ENCODE results near the gene SNX33. TPM values are rescaled to one million over a fixed set of nuclear protein-coding genes. Genes with fewer than 3 reads are reported as not detected.

Gene SNX33
- total RNA-seq, 2 donors from 2014 or later = 18.9 to 23.2 TPM

GRCh38 chr15:75669191-75669878 is 21.6 kb downstream of the SNX33 start:
- TF ChIP-seq CTCF (conservative IDR thresholded peaks at IDR 0.05) = no peak
- 90 to 95% methylated on average over 6 to 14 of the region's 14 CpGs for WGBS, 2 experiments (ENCODE audit: insufficient coverage in 1 of 2, insufficient read length in 1 of 2)
- no peaks in the 10 kb centered on the region for H3K27me3 Mint-ChIP-seq (ENCODE audit: insufficient read depth)
- H3K27ac ChIP-seq (ENCODE audit: low read depth, low read length) = no peak overlapping the region
- no peaks in the 10 kb centered on the region for H3K9me3 ChIP-seq (ENCODE audit: control insufficient read depth, low read length)
- DNase-seq = no peak
- peaks cover 23% of the 10 kb centered on the region for H3K4me1 Mint-ChIP-seq
- H3K27me3 ChIP-seq (ENCODE audit: control insufficient read depth, insufficient read depth, low read length, poor library complexity, severe bottlenecking) = no peaks in the 10 kb centered on the region
- no peaks in the 10 kb centered on the region for H3K9me3 Mint-ChIP-seq
- no peaks in the 10 kb centered on the region for H3K36me3 ChIP-seq (ENCODE audit: control insufficient read depth, insufficient read depth, low read length)
- H3K9ac ChIP-seq (ENCODE audit: extremely low read depth, low read length, poor library complexity, severe bottlenecking) = no peak overlapping the region
- H3K4me3 Mint-ChIP-seq = no peak overlapping the region
- peaks cover 3% of the 10 kb centered on the region for H3K36me3 Mint-ChIP-seq (ENCODE audit: low read depth)
- no peak overlapping the region for H3K27ac Mint-ChIP-seq
- H3K4me1 ChIP-seq (ENCODE audit: control insufficient read depth, insufficient read depth, low read length) = peaks cover 14% of the 10 kb centered on the region
- no peak overlapping the region for H3K4me3 ChIP-seq (ENCODE audit: low read length)

DNA sequence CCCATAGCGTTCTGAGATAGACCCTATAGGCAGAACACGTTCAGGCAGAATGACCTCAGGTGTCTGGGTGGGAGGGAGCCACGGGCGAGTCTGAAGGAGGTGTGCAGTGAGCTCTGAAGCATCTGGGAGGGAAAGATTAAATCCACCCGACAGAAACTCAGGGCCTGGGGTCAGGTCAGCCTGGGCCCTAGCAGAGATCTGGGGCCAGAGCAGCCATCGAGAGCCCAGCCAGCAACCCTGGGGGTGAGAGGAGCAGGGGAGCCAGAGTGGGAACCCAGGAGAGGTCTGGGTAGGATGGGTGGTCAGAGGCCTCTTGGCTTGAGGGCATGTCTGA is 22.1 kb downstream of the SNX33 start:
- H3K36me3 Mint-ChIP-seq (ENCODE audit: low read depth) = peaks cover 3% of the 10 kb centered on the region
- no peak overlapping the region for H3K27ac Mint-ChIP-seq
- no peaks in the 10 kb centered on the region for H3K27me3 ChIP-seq (ENCODE audit: control insufficient read depth, insufficient read depth, low read length, poor library complexity, severe bottlenecking)
- H3K4me3 Mint-ChIP-seq = no peak overlapping the region
- no peak overlapping the region for H3K4me3 ChIP-seq (ENCODE audit: low read length)
- H3K9me3 ChIP-seq (ENCODE audit: control insufficient read depth, low read length) = no peaks in the 10 kb centered on the region
- no peak for TF ChIP-seq CTCF (conservative IDR thresholded peaks at IDR 0.05)
- no peaks in the 10 kb centered on the region for H3K27me3 Mint-ChIP-seq (ENCODE audit: insufficient read depth)
- H3K27ac ChIP-seq (ENCODE audit: low read depth, low read length) = no peak overlapping the region
- no peaks in the 10 kb centered on the region for H3K36me3 ChIP-seq (ENCODE audit: control insufficient read depth, insufficient read depth, low read length)
- no peaks in the 10 kb centered on the region for H3K9me3 Mint-ChIP-seq
- H3K4me1 Mint-ChIP-seq = peaks cover 19% of the 10 kb centered on the region
- 77 to 79% methylated on average over 6 of the region's 6 CpGs for WGBS, 2 experiments (ENCODE audit: insufficient coverage in 1 of 2, insufficient read length in 1 of 2)
- no peak for DNase-seq
- peaks cover 14% of the 10 kb centered on the region for H3K4me1 ChIP-seq (ENCODE audit: control insufficient read depth, insufficient read depth, low read length)
- H3K9ac ChIP-seq (ENCODE audit: extremely low read depth, low read length, poor library complexity, severe bottlenecking) = no peak overlapping the region

GRCh38 chr15:75671730-75672602 is 24.3 kb downstream of the SNX33 start:
- no peaks in the 10 kb centered on the region for H3K9me3 ChIP-seq (ENCODE audit: control insufficient read depth, low read length)
- H3K27ac ChIP-seq (ENCODE audit: low read depth, low read length) = no peak overlapping the region
- no peaks in the 10 kb centered on the region for H3K36me3 ChIP-seq (ENCODE audit: control insufficient read depth, insufficient read depth, low read length)
- peaks cover 3% of the 10 kb centered on the region for H3K36me3 Mint-ChIP-seq (ENCODE audit: low read depth)
- peak overlapping the region; percentile 29 for H3K4me3 Mint-ChIP-seq
- 85 to 91% methylated on average over 11 of the region's 11 CpGs for WGBS, 2 experiments (ENCODE audit: insufficient coverage in 1 of 2, insufficient read length in 1 of 2)
- DNase-seq = peak; percentile 72
- H3K27me3 ChIP-seq (ENCODE audit: control insufficient read depth, insufficient read depth, low read length, poor library complexity, severe bottlenecking) = no peaks in the 10 kb centered on the region
- peak overlapping the region; percentile 14 for H3K4me3 ChIP-seq (ENCODE audit: low read length)
- no peak for TF ChIP-seq CTCF (conservative IDR thresholded peaks at IDR 0.05)
- H3K27ac Mint-ChIP-seq = peak overlapping the region; percentile 96
- H3K9me3 Mint-ChIP-seq = no peaks in the 10 kb centered on the region
- peak overlapping the region; percentile 49 for H3K9ac ChIP-seq (ENCODE audit: extremely low read depth, low read length, poor library complexity, severe bottlenecking)
- H3K4me1 Mint-ChIP-seq = peaks cover 19% of the 10 kb centered on the region
- no peaks in the 10 kb centered on the region for H3K27me3 Mint-ChIP-seq (ENCODE audit: insufficient read depth)
- peaks cover 14% of the 10 kb centered on the region for H3K4me1 ChIP-seq (ENCODE audit: control insufficient read depth, insufficient read depth, low read length)

Measured in endodermal cell (in vitro differentiated cells).